Mesenchymal stem cell (in vitro differentiated cells and primary cell): ENCODE results near the gene MCTP2.

ENCODE experiments used
- DNase-seq: peaks from one replicate; pipeline ENCODE4 v3.0.0-alpha.2; 2013
- H2AFZ ChIP-seq: one replicate; pipeline ENCODE4 v1.6.1; 2013; ENCODE audit warnings: low read depth, mild to moderate bottlenecking, control low read depth, inconsistent platforms, low read length, moderate library complexity
- H2AK5ac ChIP-seq: 2 replicates; pipeline ENCODE4 v1.6.1; 2013; ENCODE audit warnings: low read length, moderate library complexity, mild to moderate bottlenecking, inconsistent platforms; ENCODE audit not compliant: severe bottlenecking
- H2BK120ac ChIP-seq: one replicate; pipeline ENCODE4 v1.6.1; 2013; ENCODE audit warnings: low read depth, mild to moderate bottlenecking, inconsistent platforms, low read length, moderate library complexity
- H2BK12ac ChIP-seq, 2 experiments: one replicate each; pipeline ENCODE4 v1.6.1; 2013; ENCODE audit warnings: inconsistent platforms in 2 of 2, low read length in 2 of 2, mild to moderate bottlenecking in 2 of 2, moderate library complexity in 2 of 2, control low read depth in 1 of 2
- H2BK15ac ChIP-seq: one replicate; pipeline ENCODE4 v1.6.1; 2013; ENCODE audit warnings: mild to moderate bottlenecking, low read depth, inconsistent platforms; ENCODE audit not compliant: poor library complexity, severe bottlenecking
- H2BK5ac ChIP-seq: 2 replicates; pipeline ENCODE4 v1.6.1; 2013; ENCODE audit warnings: low read depth, mild to moderate bottlenecking, low read length, control low read depth, inconsistent platforms; ENCODE audit not compliant: poor library complexity, severe bottlenecking
- H3K14ac ChIP-seq, 2 experiments: one replicate each; pipeline ENCODE4 v1.6.1; 2013; ENCODE audit warnings: inconsistent platforms in 2 of 2, low read length in 2 of 2, control low read depth in 1 of 2, mild to moderate bottlenecking in 1 of 2, moderate library complexity in 1 of 2
- H3K18ac ChIP-seq, 2 experiments: one replicate each; pipeline ENCODE4 v1.6.1; 2013; ENCODE audit warnings: inconsistent platforms in 2 of 2, low read length in 2 of 2, control low read depth in 1 of 2, low read depth in 1 of 2, mild to moderate bottlenecking in 1 of 2
- H3K23ac ChIP-seq, 2 experiments: one replicate each; pipeline ENCODE4 v1.6.1; 2013; ENCODE audit warnings: inconsistent platforms in 2 of 2, low read length in 2 of 2, mild to moderate bottlenecking in 2 of 2, moderate library complexity in 2 of 2, control low read depth in 1 of 2
- H3K27ac ChIP-seq: 2 replicates; pipeline ENCODE4 v1.5.1; 2013; ENCODE audit warnings: mild to moderate bottlenecking, moderate library complexity, low read length, control low read depth, inconsistent platforms; ENCODE audit not compliant: poor library complexity, severe bottlenecking
- H3K27me3 ChIP-seq, 2 experiments: 2 replicates each; pipeline versions ENCODE4 v1.6.1 to v1.7.0; 2013; ENCODE audit warnings: low read length in 2 of 2, mild to moderate bottlenecking in 2 of 2, moderate library complexity in 2 of 2, control low read depth in 1 of 2, inconsistent platforms in 1 of 2; ENCODE audit not compliant: control insufficient read depth in 1 of 2, insufficient read depth in 1 of 2
- H3K36me3 ChIP-seq, 2 experiments: 2 replicates each; pipeline versions ENCODE4 v1.6.1 to v1.7.0; 2013; ENCODE audit warnings: low read length in 2 of 2, control low read depth in 1 of 2, inconsistent platforms in 1 of 2, low read depth in 1 of 2, mild to moderate bottlenecking in 1 of 2; ENCODE audit not compliant: insufficient read depth in 2 of 2, control insufficient read depth in 1 of 2
- H3K4ac ChIP-seq, 2 experiments: one replicate each; pipeline ENCODE4 v1.6.1; 2013; ENCODE audit warnings: inconsistent platforms in 2 of 2, low read length in 2 of 2, mild to moderate bottlenecking in 2 of 2, moderate library complexity in 2 of 2, control low read depth in 1 of 2, low read depth in 1 of 2
- H3K4me1 ChIP-seq: 2 replicates; pipeline ENCODE4 v1.6.1; 2013; ENCODE audit warnings: low read depth, low read length, control low read depth; ENCODE audit not compliant: control insufficient read depth, insufficient read depth
- H3K4me2 ChIP-seq: 2 replicates; pipeline ENCODE4 v1.6.1; 2013; ENCODE audit warnings: low read length, mild to moderate bottlenecking, inconsistent platforms; ENCODE audit not compliant: poor library complexity, severe bottlenecking
- H3K4me3 ChIP-seq, 2 experiments: 2 replicates each; pipeline versions ENCODE4 v1.5.1 to v1.7.0; 2013; ENCODE audit warnings: low read length in 2 of 2, mild to moderate bottlenecking in 2 of 2, control low read depth in 1 of 2, low read depth in 1 of 2; ENCODE audit not compliant: insufficient read depth in 1 of 2
- H3K79me1 ChIP-seq: replicated peaks from 2 replicates; pipeline ENCODE4 v1.6.1; 2013; ENCODE audit warnings: mild to moderate bottlenecking, control low read depth, low read length, inconsistent platforms; ENCODE audit not compliant: poor library complexity, severe bottlenecking
- H3K9ac ChIP-seq: 2 replicates; pipeline ENCODE4 v1.7.0; 2013; ENCODE audit warnings: mild to moderate bottlenecking, low read length, moderate library complexity
- H3K9me3 ChIP-seq: 2 replicates; pipeline ENCODE4 v1.7.0; 2013; ENCODE audit warnings: mild to moderate bottlenecking, low read length; ENCODE audit not compliant: control insufficient read depth
- H4K8ac ChIP-seq: one replicate; pipeline ENCODE4 v1.6.1; 2013; ENCODE audit warnings: inconsistent platforms, mild to moderate bottlenecking, low read length, moderate library complexity
- H4K91ac ChIP-seq: one replicate; pipeline ENCODE4 v1.6.1; 2013; ENCODE audit warnings: mild to moderate bottlenecking, low read length, inconsistent platforms
- WGBS: methylation state at CpG from one replicate; pipeline ENCODE4 v1.1.7; 2013; ENCODE audit warnings: mixed read lengths; 5-methylcytosine and 5-hydroxymethylcytosine counted together

The MCTP2 gene

DNA sequence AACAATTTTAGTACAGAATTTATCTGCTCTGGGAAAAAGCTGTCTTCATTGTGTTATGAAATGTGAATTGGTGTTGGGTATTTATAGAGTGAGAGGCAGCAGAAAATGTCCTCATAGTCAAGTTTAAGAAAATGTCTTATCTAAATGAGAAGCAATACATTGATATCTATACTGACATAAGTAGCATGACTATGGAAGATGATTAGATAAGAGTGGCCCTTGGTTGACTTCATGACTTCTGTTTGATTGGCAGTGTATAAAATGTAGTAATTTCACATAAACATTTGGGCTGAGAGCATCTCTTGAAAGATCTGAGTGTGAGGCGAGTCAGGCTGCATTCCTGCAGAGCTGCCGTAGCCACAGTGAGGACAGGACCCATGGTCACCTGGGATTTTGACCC lies 19.4 kb downstream of the MCTP2 start:
- H3K27me3 ChIP-seq = no peaks in the 10 kb centered on the region

DNA sequence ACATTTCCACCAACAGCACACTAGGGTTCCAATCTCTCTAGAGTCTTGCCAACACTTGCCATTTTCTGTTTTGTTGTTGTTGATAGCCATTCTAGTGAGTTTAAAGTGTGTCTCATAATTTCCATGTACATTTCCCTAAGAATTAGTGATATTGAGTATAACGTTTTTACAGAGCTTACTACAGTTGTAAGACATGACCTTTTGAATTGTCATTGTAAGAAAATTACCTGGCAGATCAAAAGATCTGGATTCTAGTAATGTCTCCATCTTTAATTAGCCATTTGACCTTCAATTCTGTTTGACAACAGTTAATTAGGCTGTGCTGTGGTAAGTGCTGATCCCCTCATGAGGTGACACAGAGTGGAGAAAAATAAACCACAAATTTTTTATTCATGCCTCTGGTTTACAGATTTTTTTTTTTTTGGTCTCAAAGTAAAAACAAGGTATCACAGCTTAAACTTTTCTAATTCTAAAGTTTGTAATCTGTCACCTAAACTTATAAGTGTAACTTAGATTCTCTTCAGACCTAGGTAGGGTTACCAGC lies 20.9 kb downstream of the MCTP2 start:
- Histone ChIP-seq H2BK5ac (no peak overlapping the region), H3K14ac (no peak overlapping the region)
- no CpG with 5 or more reads among the region's 1 CpG for WGBS

More for the DNA sequence above, 19.4 kb downstream of the MCTP2 start:
- WGBS = 82% methylated on average over 2 of the region's 2 CpGs
- DNase-seq = no peak
- Histone ChIP-seq H3K4me3 (no peak overlapping the region), H3K14ac (no peak overlapping the region), H4K91ac (no peak overlapping the region), H2BK12ac (no peak overlapping the region), H3K23ac (no peak overlapping the region), H2AFZ (no peak overlapping the region), H3K9me3 (no peaks in the 10 kb centered on the region), H3K79me1 (peaks cover 22% of the 10 kb centered on the region), H2BK15ac (no peak overlapping the region), H3K27ac (no peak overlapping the region), H3K18ac (no peak overlapping the region), H3K4me2 (no peak overlapping the region), H3K36me3 (no peaks in the 10 kb centered on the region), H2BK120ac (no peak overlapping the region), H3K9ac (no peak overlapping the region), H2BK5ac (no peak overlapping the region), H3K4ac (no peak overlapping the region), H3K4me1 (peaks cover 3% of the 10 kb centered on the region), H2AK5ac (no peak overlapping the region), H4K8ac (no peak overlapping the region)

DNA sequence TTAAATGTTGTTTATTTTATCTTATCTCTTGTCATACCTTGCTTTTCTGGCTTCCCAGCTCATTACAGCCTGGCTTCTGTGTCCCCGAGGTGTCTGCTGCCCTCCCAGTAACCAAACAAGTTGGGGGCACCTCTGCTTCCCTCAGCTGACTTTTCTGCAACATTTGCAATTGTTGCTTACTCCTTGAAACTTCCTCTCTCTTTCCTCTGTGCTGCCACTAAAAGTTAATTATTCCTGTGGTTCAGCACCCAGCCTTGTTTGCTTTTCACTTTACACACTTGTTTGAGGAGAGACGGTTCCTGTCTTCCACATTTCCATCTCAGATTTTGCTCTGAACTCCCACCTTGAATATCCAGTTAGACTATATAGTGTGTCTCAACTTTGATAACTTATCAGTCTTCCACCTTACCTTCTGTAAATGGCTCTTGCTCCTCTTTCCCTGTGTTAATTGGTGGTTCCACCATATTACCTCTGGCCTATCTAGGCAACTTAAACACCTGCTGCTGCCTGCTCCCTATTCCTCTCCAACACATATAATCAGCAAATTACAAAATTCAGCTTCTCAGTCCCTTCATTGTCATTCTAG lies 21.6 kb downstream of the MCTP2 start:
- Histone ChIP-seq H2BK120ac (no peak overlapping the region), H2BK12ac (no peak overlapping the region), H3K9me3 (no peaks in the 10 kb centered on the region), H4K8ac (no peak overlapping the region), H2AK5ac (no peak overlapping the region), H3K4ac (no peak overlapping the region), H3K9ac (no peak overlapping the region), H3K79me1 (peaks cover 22% of the 10 kb centered on the region), H3K18ac (no peak overlapping the region), H2BK5ac (no peak overlapping the region), H2AFZ (no peak overlapping the region), H2BK15ac (no peak overlapping the region), H3K27ac (no peak overlapping the region), H3K4me2 (no peak overlapping the region), H3K36me3 (no peaks in the 10 kb centered on the region), H3K23ac (no peak overlapping the region), H4K91ac (no peak overlapping the region), H3K14ac (no peak overlapping the region), H3K4me3 (no peak overlapping the region), H3K27me3 (no peaks in the 10 kb centered on the region), H3K4me1 (peaks cover 3% of the 10 kb centered on the region)
- 83% methylated on average over 2 of the region's 2 CpGs for WGBS
- no peak for DNase-seq

More for the DNA sequence above, 20.9 kb downstream of the MCTP2 start:
- no peak overlapping the region for H2BK120ac ChIP-seq
- no peak overlapping the region for H4K8ac ChIP-seq
- no peak overlapping the region for H2AFZ ChIP-seq
- no peak overlapping the region for H3K4ac ChIP-seq
- no peak for DNase-seq
- no peak overlapping the region for H3K4me2 ChIP-seq
- H2BK15ac ChIP-seq = no peak overlapping the region
- H3K36me3 ChIP-seq = no peaks in the 10 kb centered on the region
- no peak overlapping the region for H4K91ac ChIP-seq
- no peak overlapping the region for H2AK5ac ChIP-seq
- no peak overlapping the region for H3K4me3 ChIP-seq
- H2BK12ac ChIP-seq = no peak overlapping the region
- H3K4me1 ChIP-seq = peaks cover 3% of the 10 kb centered on the region
- H3K23ac ChIP-seq = no peak overlapping the region
- H3K18ac ChIP-seq = no peak overlapping the region
- H3K27ac ChIP-seq = no peak overlapping the region
- H3K27me3 ChIP-seq = no peaks in the 10 kb centered on the region
- peaks cover 22% of the 10 kb centered on the region for H3K79me1 ChIP-seq
- no peak overlapping the region for H3K9ac ChIP-seq
- no peaks in the 10 kb centered on the region for H3K9me3 ChIP-seq

DNA sequence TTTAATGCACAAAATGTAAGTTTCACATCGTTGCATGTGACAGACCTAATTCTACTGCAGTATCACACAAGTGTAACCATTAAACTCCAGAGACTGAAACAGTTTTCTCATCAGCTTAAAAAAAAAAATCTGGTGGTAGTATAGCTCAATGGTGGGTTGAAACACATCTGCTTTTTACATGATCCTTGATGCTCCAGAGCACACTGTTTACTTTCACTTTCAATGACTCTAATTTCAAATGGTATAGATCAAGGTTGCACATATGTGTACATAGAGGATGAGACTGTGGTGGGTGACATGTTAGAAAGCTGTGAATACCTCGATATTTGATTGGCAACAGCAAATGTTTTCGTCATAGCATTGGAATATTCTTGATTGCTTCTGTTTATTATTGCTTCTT lies 22.4 kb downstream of the MCTP2 start:
- no peak overlapping the region for H3K4me2 ChIP-seq
- no peaks in the 10 kb centered on the region for H3K27me3 ChIP-seq
- H3K36me3 ChIP-seq = no peaks in the 10 kb centered on the region
- H3K4ac ChIP-seq = no peak overlapping the region
- H2BK5ac ChIP-seq = no peak overlapping the region
- H2BK12ac ChIP-seq = no peak overlapping the region
- no peak overlapping the region for H2BK15ac ChIP-seq
- no peak overlapping the region for H3K18ac ChIP-seq
- H3K14ac ChIP-seq = no peak overlapping the region
- H2BK120ac ChIP-seq = no peak overlapping the region
- no peaks in the 10 kb centered on the region for H3K9me3 ChIP-seq
- no peak overlapping the region for H4K8ac ChIP-seq
- H2AK5ac ChIP-seq = no peak overlapping the region
- H3K79me1 ChIP-seq = peaks cover 18% of the 10 kb centered on the region
- H3K4me3 ChIP-seq = peak overlapping the region in 1 of 2 experiments; percentile 11
- no peak overlapping the region for H3K27ac ChIP-seq
- H4K91ac ChIP-seq = no peak overlapping the region
- H2AFZ ChIP-seq = no peak overlapping the region
- DNase-seq = no peak
- peak overlapping the region; percentile 19 for H3K9ac ChIP-seq
- peaks cover 3% of the 10 kb centered on the region for H3K4me1 ChIP-seq
- WGBS = 100% methylated on average over 1 of the region's 3 CpGs
- H3K23ac ChIP-seq = no peak overlapping the region
